ENCODE results near the gene OXSM. TPM values are rescaled to one million over a fixed set of nuclear protein-coding genes. Genes with fewer than 3 reads are reported as not detected.

Gene OXSM
- total and polyA plus RNA-seq, 4 donors: 8.6 to 21.8 (median 17.5) TPM

DNA sequence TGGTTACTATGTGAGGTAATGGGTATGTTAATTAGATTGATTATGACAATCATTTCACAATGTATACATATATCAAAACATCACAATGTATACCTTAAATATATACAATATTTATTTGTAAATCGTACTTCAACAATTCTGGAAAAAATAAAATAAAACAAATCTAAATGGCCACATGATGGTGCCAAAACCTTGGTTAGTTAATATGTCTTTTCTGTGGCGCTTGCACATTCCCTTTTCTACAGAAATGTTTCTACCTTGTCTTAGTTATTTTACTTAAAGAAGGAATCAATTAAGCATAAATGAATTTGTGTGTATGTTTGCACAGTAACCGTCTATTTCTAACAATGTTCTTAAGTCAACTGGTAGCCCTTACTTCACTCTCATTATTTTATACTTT, 53.4 kb downstream of the OXSM start:
- Histone ChIP-seq H3K36me3 (ENCODE audit: control insufficient read depth in 4 of 4, insufficient read depth in 3 of 4, low read depth in 1 of 4, low read length in 3 of 4) (no peaks in the 10 kb centered on the region), H3K9ac (ENCODE audit: low read depth in 1 of 2, low read length in 2 of 2) (no peak overlapping the region), H3K4me3 (ENCODE audit: low read depth in 1 of 3, low read length in 3 of 3) (no peak overlapping the region), H3K27ac (ENCODE audit: low read depth in 1 of 2, low read length in 2 of 2) (no peak overlapping the region), H3K9me3 (ENCODE audit: control insufficient read depth in 4 of 4, low read length in 3 of 4) (no peaks in the 10 kb centered on the region), H3K4me1 (ENCODE audit: control insufficient read depth in 4 of 4, insufficient read depth in 4 of 4, low read length in 3 of 4) (no peaks in the 10 kb centered on the region), H3K27me3 (ENCODE audit: control insufficient read depth in 4 of 4, insufficient read depth in 4 of 4, low read length in 3 of 4) (no peaks in the 10 kb centered on the region)
- no peak for DNase-seq (ENCODE audit: low spot score)
- peak; percentile 33 to 47 for TF ChIP-seq RAD21 (IDR thresholded peaks at IDR 0.05)
- TF ChIP-seq, protein P1, sequence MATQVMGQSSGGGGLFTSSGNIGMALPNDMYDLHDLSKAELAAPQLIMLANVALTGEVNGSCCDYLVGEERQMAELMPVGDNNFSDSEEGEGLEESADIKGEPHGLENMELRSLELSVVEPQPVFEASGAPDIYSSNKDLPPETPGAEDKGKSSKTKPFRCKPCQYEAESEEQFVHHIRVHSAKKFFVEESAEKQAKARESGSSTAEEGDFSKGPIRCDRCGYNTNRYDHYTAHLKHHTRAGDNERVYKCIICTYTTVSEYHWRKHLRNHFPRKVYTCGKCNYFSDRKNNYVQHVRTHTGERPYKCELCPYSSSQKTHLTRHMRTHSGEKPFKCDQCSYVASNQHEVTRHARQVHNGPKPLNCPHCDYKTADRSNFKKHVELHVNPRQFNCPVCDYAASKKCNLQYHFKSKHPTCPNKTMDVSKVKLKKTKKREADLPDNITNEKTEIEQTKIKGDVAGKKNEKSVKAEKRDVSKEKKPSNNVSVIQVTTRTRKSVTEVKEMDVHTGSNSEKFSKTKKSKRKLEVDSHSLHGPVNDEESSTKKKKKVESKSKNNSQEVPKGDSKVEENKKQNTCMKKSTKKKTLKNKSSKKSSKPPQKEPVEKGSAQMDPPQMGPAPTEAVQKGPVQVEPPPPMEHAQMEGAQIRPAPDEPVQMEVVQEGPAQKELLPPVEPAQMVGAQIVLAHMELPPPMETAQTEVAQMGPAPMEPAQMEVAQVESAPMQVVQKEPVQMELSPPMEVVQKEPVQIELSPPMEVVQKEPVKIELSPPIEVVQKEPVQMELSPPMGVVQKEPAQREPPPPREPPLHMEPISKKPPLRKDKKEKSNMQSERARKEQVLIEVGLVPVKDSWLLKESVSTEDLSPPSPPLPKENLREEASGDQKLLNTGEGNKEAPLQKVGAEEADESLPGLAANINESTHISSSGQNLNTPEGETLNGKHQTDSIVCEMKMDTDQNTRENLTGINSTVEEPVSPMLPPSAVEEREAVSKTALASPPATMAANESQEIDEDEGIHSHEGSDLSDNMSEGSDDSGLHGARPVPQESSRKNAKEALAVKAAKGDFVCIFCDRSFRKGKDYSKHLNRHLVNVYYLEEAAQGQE (IDR thresholded peaks at IDR 0.05): no peak
- whole genome bisulfite sequencing: 55% methylated on average over 3 of the region's 3 CpGs

Other genes starting within 250 kb of the OXSM start
- 10 to 100 TPM; 46.7 to 52.9 TPM for gene TOP2B, start 125.2 kb upstream of the OXSM start, total RNA-seq
- 10 to 100 TPM; 13.5 to 22.4 TPM for gene TOP2B, start 125.2 kb upstream of the OXSM start, polyA plus RNA-seq
- gene NGLY1, start 6.6 kb upstream of the OXSM start, total RNA-seq: 10 to 100 TPM; 22.3 to 31.5 TPM
- gene NGLY1, start 6.6 kb upstream of the OXSM start, polyA plus RNA-seq: 10 to 100 TPM; 13.3 to 25.6 TPM